Breast epithelium (tissue), 4 donors: ENCODE measurements around the gene TMEM150B. TPM values are rescaled to one million over a fixed set of nuclear protein-coding genes. Genes with fewer than 3 reads are reported as not detected.

Experiments used
- DNase-seq, 2 donors: peaks; one replicate each; pipeline ENCODE4 v3.0.0-alpha.2; 2019; ENCODE audit warnings: low spot score in 2 of 2
- H3K27ac ChIP-seq, 2 donors: fragments of 200-600 bp; sonication (generic) in 1 of 2; one replicate each; pipeline ENCODE4 v1.5.1; 2016 to 2019; ENCODE audit warnings: mild to moderate bottlenecking in 1 of 2
- H3K27me3 ChIP-seq, 2 donors: fragments of 200-600 bp; sonication (generic) in 1 of 2; one replicate each; pipeline versions ENCODE4 v1.5.1 to v1.6.0; 2017 to 2019; ENCODE audit warnings: control low read depth in 1 of 2, mild to moderate bottlenecking in 1 of 2
- H3K36me3 ChIP-seq: fragments of 200-600 bp; one replicate; pipeline ENCODE4 v1.5.1; 2019
- H3K4me1 ChIP-seq, 2 donors: fragments of 200-600 bp; sonication (generic); one replicate each; pipeline ENCODE4 v1.5.1; 2016 to 2019; ENCODE audit warnings: control low read depth in 1 of 2
- H3K4me3 ChIP-seq, 3 donors: fragments of 200-600 bp; sonication (generic); 1 replicate in 2 of 3; 2 replicates in 1 of 3; pipeline ENCODE4 v1.5.1; 2016 to 2019; ENCODE audit warnings: mild to moderate bottlenecking in 3 of 3, moderate library complexity in 2 of 3
- H3K9me3 ChIP-seq, 2 donors: fragments of 200-600 bp; sonication (generic) in 1 of 2; one replicate each; pipeline ENCODE4 v1.5.1; 2016 to 2019; ENCODE audit warnings: control low read depth in 1 of 2
- POLR2A ChIP-seq: fragments of 450-650 bp; IDR thresholded peaks from one replicate; pipeline ENCODE4 v1.6.1; 2016; ENCODE audit warnings: antibody characterized with exemption, mild to moderate bottlenecking, moderate library complexity
- POLR2AphosphoS5 ChIP-seq, 3 donors: sonication (generic); formaldehyde crosslinking; IDR thresholded peaks; one replicate each; pipeline ENCODE4 v1.6.1; 2017; ENCODE audit warnings: antibody characterized with exemption in 3 of 3
- intact Hi-C: fragments of 100-400 bp; cut with DNase I; formaldehyde crosslinking; loops from one replicate; pipeline ENCODE4 v1.15.1; 2023; ENCODE audit warnings: low total_unique reads
- total RNA-seq, 3 donors: library from RNA; depleted of rRNA; stranded (reverse); fragments of >200 nt; gene quantifications; one replicate each; pipeline ENCODE4 v1.1.0, GENCODE V29; 2016
- TF ChIP-seq, protein P1 (sequence below), 3 donors: fragments of 450-650 bp; IDR thresholded peaks; one replicate each; pipeline ENCODE4 v1.5.1; 2016 to 2017; ENCODE audit warnings: antibody characterized with exemption in 3 of 3, mild to moderate bottlenecking in 3 of 3, moderate library complexity in 3 of 3

The TMEM150B gene
- total RNA-seq, 3 donors from 2014 or later, result 1.6 to 11.8 (median 3.1) TPM

- no peak for DNase-seq
- no peaks in the 10 kb centered on the region for H3K9me3 ChIP-seq
- H3K4me1 ChIP-seq, result no peaks in the 10 kb centered on the region
- H3K36me3 ChIP-seq, result no peaks in the 10 kb centered on the region
- no peak overlapping the region for H3K27ac ChIP-seq
- TF ChIP-seq, protein P1, sequence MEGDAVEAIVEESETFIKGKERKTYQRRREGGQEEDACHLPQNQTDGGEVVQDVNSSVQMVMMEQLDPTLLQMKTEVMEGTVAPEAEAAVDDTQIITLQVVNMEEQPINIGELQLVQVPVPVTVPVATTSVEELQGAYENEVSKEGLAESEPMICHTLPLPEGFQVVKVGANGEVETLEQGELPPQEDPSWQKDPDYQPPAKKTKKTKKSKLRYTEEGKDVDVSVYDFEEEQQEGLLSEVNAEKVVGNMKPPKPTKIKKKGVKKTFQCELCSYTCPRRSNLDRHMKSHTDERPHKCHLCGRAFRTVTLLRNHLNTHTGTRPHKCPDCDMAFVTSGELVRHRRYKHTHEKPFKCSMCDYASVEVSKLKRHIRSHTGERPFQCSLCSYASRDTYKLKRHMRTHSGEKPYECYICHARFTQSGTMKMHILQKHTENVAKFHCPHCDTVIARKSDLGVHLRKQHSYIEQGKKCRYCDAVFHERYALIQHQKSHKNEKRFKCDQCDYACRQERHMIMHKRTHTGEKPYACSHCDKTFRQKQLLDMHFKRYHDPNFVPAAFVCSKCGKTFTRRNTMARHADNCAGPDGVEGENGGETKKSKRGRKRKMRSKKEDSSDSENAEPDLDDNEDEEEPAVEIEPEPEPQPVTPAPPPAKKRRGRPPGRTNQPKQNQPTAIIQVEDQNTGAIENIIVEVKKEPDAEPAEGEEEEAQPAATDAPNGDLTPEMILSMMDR (IDR thresholded peaks at IDR 0.05), result no peak
- no peak for TF ChIP-seq POLR2AphosphoS5 (IDR thresholded peaks at IDR 0.05)
- TF ChIP-seq POLR2A, result no peak
- intact Hi-C loops, result no loop called here
- H3K27me3 ChIP-seq, result no peaks in the 10 kb centered on the region
- H3K4me3 ChIP-seq, result no peak overlapping the region
Observed at GRCh38 chr19:55314396-55314795, 10.7 kb downstream of the TMEM150B start.

- Histone ChIP-seq H3K36me3 (no peaks in the 10 kb centered on the region), H3K4me1 (no peaks in the 10 kb centered on the region), H3K4me3 (no peak overlapping the region), H3K9me3 (no peaks in the 10 kb centered on the region), H3K27ac (no peak overlapping the region), H3K27me3 (no peaks in the 10 kb centered on the region)
- no peak for DNase-seq
- TF ChIP-seq, protein P1 (IDR thresholded peaks at IDR 0.05), result no peak
- TF ChIP-seq POLR2A, result no peak
- intact Hi-C loops, result no loop called here
Observed at GRCh38 chr19:55312621-55313512, 12.3 kb downstream of the TMEM150B start.

DNA sequence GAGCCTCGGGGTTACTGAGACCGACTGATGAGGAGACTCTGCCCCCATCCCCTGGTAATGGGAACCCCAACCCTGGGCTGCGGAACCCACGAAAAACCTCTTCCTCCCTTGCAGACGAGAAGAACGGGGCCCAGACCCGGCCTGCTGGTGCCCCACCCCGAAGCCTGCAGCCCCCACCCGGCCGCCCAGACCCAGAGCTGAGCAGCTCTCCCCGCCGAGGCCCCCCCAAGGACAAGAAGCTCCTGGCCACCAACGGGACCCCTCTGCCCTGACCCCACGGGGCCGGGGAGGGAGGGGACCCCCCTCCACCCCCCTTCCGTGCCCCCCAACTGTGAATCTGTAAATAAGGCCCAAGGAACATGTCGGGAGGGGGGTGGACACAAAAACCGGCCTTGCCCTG lies 13.3 kb downstream of the TMEM150B start:
- no peaks in the 10 kb centered on the region for H3K36me3 ChIP-seq
- no peak overlapping the region for H3K27ac ChIP-seq
- H3K4me3 ChIP-seq, result no peak overlapping the region
- H3K27me3 ChIP-seq, result no peaks in the 10 kb centered on the region
- no peak for DNase-seq
- H3K9me3 ChIP-seq, result no peaks in the 10 kb centered on the region
- no peaks in the 10 kb centered on the region for H3K4me1 ChIP-seq
- TF ChIP-seq POLR2A, result no peak
- TF ChIP-seq, protein P1 (IDR thresholded peaks at IDR 0.05), result no peak
- intact Hi-C loops, result no loop called here

- TF ChIP-seq POLR2A (no peak), POLR2AphosphoS5 (IDR thresholded peaks at IDR 0.05) (no peak)
- TF ChIP-seq, protein P1 (IDR thresholded peaks at IDR 0.05), result no peak
- H3K36me3 ChIP-seq, result no peaks in the 10 kb centered on the region
- no peaks in the 10 kb centered on the region for H3K9me3 ChIP-seq
- DNase-seq, result no peak
- no peaks in the 10 kb centered on the region for H3K27me3 ChIP-seq
- H3K4me1 ChIP-seq, result no peaks in the 10 kb centered on the region
- H3K27ac ChIP-seq, result no peak overlapping the region
- no peak overlapping the region for H3K4me3 ChIP-seq
- intact Hi-C loops, result no loop called here
Observed at GRCh38 chr19:55311397-55311796, 13.7 kb downstream of the TMEM150B start.

DNA sequence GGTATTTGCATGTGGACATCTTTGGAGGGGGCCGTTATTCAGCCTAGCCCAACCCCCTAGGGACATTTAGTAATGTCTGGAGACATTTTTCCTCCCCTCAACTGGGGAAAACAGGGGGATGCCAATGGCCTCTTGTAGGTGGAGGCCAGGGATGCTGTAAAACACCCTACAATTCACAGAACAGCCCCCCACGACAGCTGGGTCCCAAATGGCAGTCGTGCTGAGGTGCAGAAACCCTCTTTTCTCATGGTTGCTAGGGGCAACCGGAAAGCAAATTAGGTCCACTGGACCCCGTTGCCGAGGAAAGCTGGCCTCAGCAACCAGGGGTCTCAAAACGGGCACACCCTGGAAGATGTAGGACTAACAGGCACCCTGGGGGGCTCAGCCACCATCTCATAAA lies 14.6 kb downstream of the TMEM150B start:
- no peak for DNase-seq
- Histone ChIP-seq H3K4me3 (no peak overlapping the region), H3K27ac (no peak overlapping the region), H3K4me1 (no peaks in the 10 kb centered on the region), H3K36me3 (no peaks in the 10 kb centered on the region), H3K9me3 (no peaks in the 10 kb centered on the region), H3K27me3 (no peaks in the 10 kb centered on the region)
- TF ChIP-seq POLR2AphosphoS5 (IDR thresholded peaks at IDR 0.05) (no peak), POLR2A (no peak)
- TF ChIP-seq, protein P1 (IDR thresholded peaks at IDR 0.05), result no peak
- intact Hi-C loops, result no loop called here
